Caco-2 (cell line): ENCODE measurements around the gene UGGT2. TPM values are rescaled to one million over a fixed set of nuclear protein-coding genes. Genes with fewer than 3 reads are reported as not detected.

Experiments
- BruUV-seq: library from RNA; stranded (reverse); fragments of 400-500 nt; replicated peaks from 2 replicates; lab custom pipeline; 2021; lab: Mats Ljungman, UMichigan
- CTCF ChIA-PET: fragments of 300-600 bp; sonication (Branson Sonifier 250); formaldehyde crosslinking; loops from one replicate; lab custom pipeline; 2022; ENCODE audit warnings: antibody characterized with exemption; lab: Charles Lee
- POLR2A ChIA-PET: fragments of 300-600 bp; sonication (Branson Sonifier 250); formaldehyde crosslinking; loops from one replicate; lab custom pipeline; 2022; ENCODE audit warnings: antibody characterized with exemption; lab: Charles Lee
- DNase-seq, 2 experiments: peaks; one replicate each; pipeline versions ENCODE4 v3.0.0 to v3.0.0-alpha.2; 2020 to 2022
- H3K27me3 ChIP-seq: replicated peaks from 2 replicates; pipeline ENCODE4 v1.6.0; 2011; ENCODE audit warnings: low read length; ENCODE audit not compliant: control insufficient read depth, insufficient read depth
- H3K36me3 ChIP-seq: 2 replicates; pipeline ENCODE4 v1.5.1; 2011; ENCODE audit warnings: low read length; ENCODE audit not compliant: control insufficient read depth, insufficient read depth
- H3K4me1 ChIP-seq: fragments of 250-450 bp; sonication (Bioruptor Pico); 2 replicates; pipeline ENCODE4 v1.5.1; 2020; ENCODE audit warnings: mild to moderate bottlenecking
- H3K4me3 ChIP-seq: 2 replicates; pipeline ENCODE4 v1.5.1; 2011; ENCODE audit warnings: low read depth, mild to moderate bottlenecking, control low read depth, low read length
- H3K9me3 ChIP-seq: fragments of 250-450 bp; sonication (Bioruptor Pico); 2 replicates; pipeline ENCODE4 v1.5.1; 2020; ENCODE audit warnings: mild to moderate bottlenecking, moderate library complexity
- H3K27ac Mint-ChIP-seq: one replicate; pipeline ENCODE4 v1.8.0; 2022; ENCODE audit warnings: mixed read lengths; ENCODE audit not compliant: unreplicated experiment
- H3K27me3 Mint-ChIP-seq: one replicate; pipeline ENCODE4 v1.8.0; 2022; ENCODE audit warnings: mixed read lengths; ENCODE audit not compliant: insufficient read depth, unreplicated experiment
- H3K36me3 Mint-ChIP-seq: one replicate; pipeline ENCODE4 v1.8.0; 2022; ENCODE audit warnings: mild to moderate bottlenecking, mixed read lengths; ENCODE audit not compliant: insufficient read depth, unreplicated experiment
- H3K4me1 Mint-ChIP-seq: one replicate; pipeline ENCODE4 v1.8.0; 2022; ENCODE audit warnings: low read depth, mixed read lengths; ENCODE audit not compliant: unreplicated experiment
- H3K4me3 Mint-ChIP-seq: one replicate; pipeline ENCODE4 v1.8.0; 2022; ENCODE audit warnings: mild to moderate bottlenecking, moderate library complexity, mixed read lengths; ENCODE audit not compliant: unreplicated experiment
- H3K9me3 Mint-ChIP-seq: one replicate; pipeline ENCODE4 v1.8.0; 2022; ENCODE audit warnings: mixed read lengths; ENCODE audit not compliant: unreplicated experiment
- intact Hi-C: fragments of 100-400 bp; cut with micrococcal nuclease; formaldehyde crosslinking; loops from one replicate; pipeline ENCODE4 v1.10.0; 2022; ENCODE audit not compliant: unreplicated experiment
- total RNA-seq: library from RNA; stranded (reverse); gene quantifications from 2 replicates; pipeline ENCODE4 v1.2.3, GENCODE V29; 2022
- TF ChIP-seq, protein P1 (sequence below), 2 experiments: fragments of 200-600 bp in 1 of 2; IDR thresholded peaks; 1 replicate in 1 of 2; 2 replicates in 1 of 2; pipeline versions ENCODE4 v1.5.1 to v1.8.0; 2011 to 2022; ENCODE audit warnings: antibody characterized with exemption in 1 of 2, control low read depth in 1 of 2, inconsistent platforms in 1 of 2, low read depth in 1 of 2, low read length in 1 of 2, mild to moderate bottlenecking in 1 of 2, moderate library complexity in 1 of 2; ENCODE audit not compliant: insufficient read depth in 1 of 2, severe bottlenecking in 1 of 2, unreplicated experiment in 1 of 2

UGGT2 gene
- total RNA-seq, 1 experiment from 2014 or later: 35.5 TPM

DNA sequence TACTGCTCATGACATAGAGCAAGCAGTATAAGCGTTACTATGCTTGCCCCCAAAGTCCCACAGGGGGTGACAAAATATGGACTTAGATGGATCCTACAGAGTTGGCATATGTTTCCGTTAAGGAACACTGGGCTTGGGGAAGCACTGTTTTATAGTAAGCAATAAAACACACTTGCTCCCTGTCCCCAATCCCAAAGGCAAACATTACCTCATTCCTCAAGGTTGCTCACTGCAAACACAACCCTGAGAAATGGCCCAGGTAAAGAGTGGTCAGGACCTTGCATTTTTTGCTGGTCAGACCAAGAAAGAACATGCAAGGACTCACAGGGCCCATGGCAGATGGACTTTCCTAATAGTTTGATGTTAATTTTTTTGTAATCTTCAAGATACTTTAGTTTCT, 32.3 kb downstream of the UGGT2 start:
- Histone ChIP-seq H3K4me1 (peaks cover 9% of the 10 kb centered on the region), H3K27me3 (no peaks in the 10 kb centered on the region), H3K36me3 (no peaks in the 10 kb centered on the region; the same call in 1 of the 2 replicates), H3K4me3 (no peak overlapping the region), H3K9me3 (0 out of 2 replicates have a peak, but pooled peaks cover 5% of the 10 kb centered on the region)
- CTCF ChIA-PET: interaction anchor here (0.7 to 2.6 kb wide), 5 partner anchors 32 to 797 kb away, joined by 3 to 70 read pairs (median 33); partner anchors contain the start of gene UGGT2
- POLR2A ChIA-PET: no interaction called here
- intact Hi-C loops: loop anchor here (1.0 to 2.0 kb wide), 6 partner anchors 32 to 938 kb away; partner anchors contain the start of gene UGGT2
- TF ChIP-seq, protein P1, sequence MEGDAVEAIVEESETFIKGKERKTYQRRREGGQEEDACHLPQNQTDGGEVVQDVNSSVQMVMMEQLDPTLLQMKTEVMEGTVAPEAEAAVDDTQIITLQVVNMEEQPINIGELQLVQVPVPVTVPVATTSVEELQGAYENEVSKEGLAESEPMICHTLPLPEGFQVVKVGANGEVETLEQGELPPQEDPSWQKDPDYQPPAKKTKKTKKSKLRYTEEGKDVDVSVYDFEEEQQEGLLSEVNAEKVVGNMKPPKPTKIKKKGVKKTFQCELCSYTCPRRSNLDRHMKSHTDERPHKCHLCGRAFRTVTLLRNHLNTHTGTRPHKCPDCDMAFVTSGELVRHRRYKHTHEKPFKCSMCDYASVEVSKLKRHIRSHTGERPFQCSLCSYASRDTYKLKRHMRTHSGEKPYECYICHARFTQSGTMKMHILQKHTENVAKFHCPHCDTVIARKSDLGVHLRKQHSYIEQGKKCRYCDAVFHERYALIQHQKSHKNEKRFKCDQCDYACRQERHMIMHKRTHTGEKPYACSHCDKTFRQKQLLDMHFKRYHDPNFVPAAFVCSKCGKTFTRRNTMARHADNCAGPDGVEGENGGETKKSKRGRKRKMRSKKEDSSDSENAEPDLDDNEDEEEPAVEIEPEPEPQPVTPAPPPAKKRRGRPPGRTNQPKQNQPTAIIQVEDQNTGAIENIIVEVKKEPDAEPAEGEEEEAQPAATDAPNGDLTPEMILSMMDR (IDR thresholded peaks at IDR 0.05; ENCODE audit: insufficient read depth in 1 of 2, low read depth in 1 of 2, low read length in 1 of 2, severe bottlenecking in 1 of 2, unreplicated experiment in 1 of 2): no peak
- DNase-seq: peak; percentile 61 to 68
- H3K9me3 Mint-ChIP-seq: peaks cover 4% of the 10 kb centered on the region
- H3K4me1 Mint-ChIP-seq: peaks cover 11% of the 10 kb centered on the region
- no peaks in the 10 kb centered on the region for H3K27me3 Mint-ChIP-seq
- peaks cover 22% of the 10 kb centered on the region for H3K36me3 Mint-ChIP-seq
- no peak overlapping the region for H3K27ac Mint-ChIP-seq
- BruUV-seq: no TSS peak
- H3K4me3 Mint-ChIP-seq: no peak overlapping the region

DNA sequence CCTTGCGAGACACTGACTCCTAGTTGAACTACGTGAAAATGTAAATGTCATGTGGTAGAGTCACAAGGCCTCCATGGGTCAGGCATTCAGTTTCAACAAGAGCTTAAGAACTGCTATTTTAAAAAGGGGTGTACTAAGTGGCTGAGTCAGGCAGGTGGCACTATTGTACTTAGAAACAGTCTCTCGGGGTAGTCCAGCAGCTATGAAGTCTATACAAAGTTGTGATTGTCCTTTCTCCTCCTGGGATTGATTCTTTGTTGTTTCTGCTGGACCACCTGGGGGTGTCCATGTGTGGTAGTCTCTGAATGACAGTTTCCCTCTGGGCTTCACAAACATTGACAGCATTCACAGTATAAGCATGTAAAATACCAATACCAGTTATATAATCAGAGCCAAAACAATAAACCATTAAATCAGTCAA, 33.0 kb downstream of the UGGT2 start:
- H3K4me3 ChIP-seq: no peak overlapping the region
- no peaks in the 10 kb centered on the region; the same call in 1 of the 2 replicates for H3K36me3 ChIP-seq
- peak; percentile 61 to 71 for DNase-seq
- Mint-ChIP-seq H3K9me3 (peaks cover 10% of the 10 kb centered on the region), H3K27ac (peak overlapping the region; percentile 25), H3K4me1 (peaks cover 11% of the 10 kb centered on the region), H3K4me3 (no peak overlapping the region), H3K27me3 (no peaks in the 10 kb centered on the region), H3K36me3 (peaks cover 25% of the 10 kb centered on the region)
- BruUV-seq: no TSS peak
- H3K27me3 ChIP-seq: no peaks in the 10 kb centered on the region
- CTCF ChIA-PET: interaction anchor here (0.6 to 2.6 kb wide), 20 partner anchors 13 to 947 kb away, joined by 3 to 70 read pairs (median 4); partner anchors contain the start of gene UGGT2
- peaks cover 9% of the 10 kb centered on the region for H3K4me1 ChIP-seq
- 0 out of 2 replicates have a peak, but pooled peaks cover 7% of the 10 kb centered on the region for H3K9me3 ChIP-seq
- TF ChIP-seq, protein P1 (IDR thresholded peaks at IDR 0.05; ENCODE audit: insufficient read depth in 1 of 2, low read depth in 1 of 2, low read length in 1 of 2, severe bottlenecking in 1 of 2, unreplicated experiment in 1 of 2): peak; percentile 72 to 82
- POLR2A ChIA-PET: interaction anchor here (1.3 kb wide), 1 partner anchor 33 kb away, joined by 12 read pairs; the partner anchor contains the start of gene UGGT2
- intact Hi-C loops: loop anchor here (1.0 to 2.0 kb wide), 6 partner anchors 33 to 939 kb away; partner anchors contain the start of gene UGGT2

DNA sequence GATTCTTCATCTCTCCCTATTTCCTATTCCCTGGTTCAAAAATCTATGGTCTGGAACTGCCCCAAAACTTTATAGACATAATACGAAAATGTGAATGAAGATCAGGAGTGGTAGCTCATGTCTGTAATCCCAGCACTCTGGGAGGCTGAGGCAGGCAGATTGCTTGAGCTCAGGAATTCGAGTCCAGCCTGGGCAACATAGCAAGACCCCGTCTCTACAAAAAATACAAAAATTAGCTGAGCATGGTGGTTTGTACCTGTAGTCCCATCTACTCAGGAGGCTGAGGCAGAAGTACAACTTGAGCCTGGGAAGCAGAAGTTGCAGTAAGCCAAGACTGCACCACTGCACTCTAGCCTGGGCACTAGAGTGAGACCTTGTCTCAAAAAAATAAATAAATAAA, 35.1 kb downstream of the UGGT2 start:
- no peaks in the 10 kb centered on the region for H3K27me3 ChIP-seq
- H3K27me3 Mint-ChIP-seq: no peaks in the 10 kb centered on the region
- ChIA-PET CTCF (interaction anchor here (1.1 kb wide), 1 partner anchor 394 kb away, joined by 3 read pairs; no protein-coding TSS in a partner anchor), POLR2A (no interaction called here)
- peaks cover 14% of the 10 kb centered on the region for H3K4me1 ChIP-seq
- H3K9me3 ChIP-seq: 0 out of 2 replicates have a peak, but pooled peaks cover 7% of the 10 kb centered on the region
- no peak for DNase-seq
- H3K4me3 Mint-ChIP-seq: no peak overlapping the region
- BruUV-seq: no TSS peak
- H3K4me1 Mint-ChIP-seq: peaks cover 11% of the 10 kb centered on the region
- no peak overlapping the region for H3K27ac Mint-ChIP-seq
- H3K36me3 ChIP-seq: no peaks in the 10 kb centered on the region; the same call in 1 of the 2 replicates
- no peak overlapping the region for H3K4me3 ChIP-seq
- peaks cover 10% of the 10 kb centered on the region for H3K9me3 Mint-ChIP-seq
- H3K36me3 Mint-ChIP-seq: peaks cover 25% of the 10 kb centered on the region
- TF ChIP-seq, protein P1 (IDR thresholded peaks at IDR 0.05; ENCODE audit: insufficient read depth in 1 of 2, low read depth in 1 of 2, low read length in 1 of 2, severe bottlenecking in 1 of 2, unreplicated experiment in 1 of 2): no peak
- intact Hi-C loops: no loop called here
